Cardiac muscle cell (in vitro differentiated cells and primary cell): Measurements from ENCODE around the gene MBOAT1. TPM values are rescaled to one million over a fixed set of nuclear protein-coding genes. Genes with fewer than 3 reads are reported as not detected.

Experiments used
- DNase-seq, 2 donors: peaks; one replicate each; pipeline versions ENCODE4 v3.0.0 to v3.0.0-alpha.2; 2010 to 2017; ENCODE audit warnings: low read depth in 1 of 2, low spot score in 1 of 2
- H3K27ac ChIP-seq: fragments of 200-600 bp; sonication (generic); 2 replicates; pipeline ENCODE4 v1.5.1; 2016
- H3K27me3 ChIP-seq: fragments of 200-600 bp; sonication (generic); 2 replicates; pipeline ENCODE4 v1.6.0; 2016; ENCODE audit warnings: control low read depth
- H3K36me3 ChIP-seq: fragments of 200-600 bp; sonication (generic); 2 replicates; pipeline ENCODE4 v1.5.1; 2016; ENCODE audit warnings: control low read depth
- H3K4me1 ChIP-seq: fragments of 200-600 bp; sonication (generic); 2 replicates; pipeline ENCODE4 v1.8.1; 2017; ENCODE audit warnings: low read depth, mild to moderate bottlenecking, mixed run types
- H3K4me3 ChIP-seq: fragments of 200-600 bp; sonication (generic); 2 replicates; pipeline ENCODE4 v1.5.1; 2016; ENCODE audit warnings: mild to moderate bottlenecking
- H3K9me3 ChIP-seq: fragments of 200-600 bp; sonication (generic); 2 replicates; pipeline ENCODE4 v1.5.1; 2017; ENCODE audit warnings: low read depth, mild to moderate bottlenecking, control low read depth
- polyA plus RNA-seq: library from polyadenylated mRNA; unstranded; fragments of >200 nt; fragmentation: Nextera tagmentation; extraction: Ambion mirVana; gene quantifications from 2 replicates; pipeline ENCODE4 v1.2.1, GENCODE V29; 2016
- total RNA-seq: library from RNA; depleted of rRNA; stranded (reverse); fragments of >200 nt; gene quantifications from 2 replicates; pipeline ENCODE4 v1.2.3, GENCODE V29; 2016
- TF ChIP-seq, protein P1 (sequence below): IDR thresholded peaks from 2 replicates; pipeline ENCODE4 v1.5.1; 2012; ENCODE audit warnings: low read depth, mild to moderate bottlenecking, low read length

MBOAT1 gene
- total and polyA plus RNA-seq, 2 experiments from 2014 or later: 7.5 to 15.5 TPM

DNA sequence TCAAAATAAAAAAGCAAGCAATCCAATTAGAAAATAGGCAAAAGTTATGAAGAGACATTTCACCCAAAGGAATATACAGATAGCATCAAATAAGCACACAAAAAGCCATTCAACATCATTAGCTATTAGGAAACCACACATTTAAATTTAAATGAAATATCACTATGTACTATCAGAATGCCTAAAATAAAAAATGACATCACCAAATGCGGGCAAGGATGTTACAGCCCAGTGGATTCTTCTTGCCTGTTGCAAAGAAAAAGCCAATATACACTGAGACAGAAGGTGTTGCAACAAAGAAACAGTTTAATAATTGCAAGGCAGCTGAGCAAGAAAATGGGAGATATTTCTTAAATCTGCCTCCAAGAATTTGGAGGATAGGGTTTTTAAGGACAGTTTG lies 31.0 kb upstream of the MBOAT1 start:
- no peak overlapping the region for H3K4me3 ChIP-seq
- peaks cover 12% of the 10 kb centered on the region for H3K4me1 ChIP-seq
- DNase-seq: no peak
- TF ChIP-seq, protein P1, sequence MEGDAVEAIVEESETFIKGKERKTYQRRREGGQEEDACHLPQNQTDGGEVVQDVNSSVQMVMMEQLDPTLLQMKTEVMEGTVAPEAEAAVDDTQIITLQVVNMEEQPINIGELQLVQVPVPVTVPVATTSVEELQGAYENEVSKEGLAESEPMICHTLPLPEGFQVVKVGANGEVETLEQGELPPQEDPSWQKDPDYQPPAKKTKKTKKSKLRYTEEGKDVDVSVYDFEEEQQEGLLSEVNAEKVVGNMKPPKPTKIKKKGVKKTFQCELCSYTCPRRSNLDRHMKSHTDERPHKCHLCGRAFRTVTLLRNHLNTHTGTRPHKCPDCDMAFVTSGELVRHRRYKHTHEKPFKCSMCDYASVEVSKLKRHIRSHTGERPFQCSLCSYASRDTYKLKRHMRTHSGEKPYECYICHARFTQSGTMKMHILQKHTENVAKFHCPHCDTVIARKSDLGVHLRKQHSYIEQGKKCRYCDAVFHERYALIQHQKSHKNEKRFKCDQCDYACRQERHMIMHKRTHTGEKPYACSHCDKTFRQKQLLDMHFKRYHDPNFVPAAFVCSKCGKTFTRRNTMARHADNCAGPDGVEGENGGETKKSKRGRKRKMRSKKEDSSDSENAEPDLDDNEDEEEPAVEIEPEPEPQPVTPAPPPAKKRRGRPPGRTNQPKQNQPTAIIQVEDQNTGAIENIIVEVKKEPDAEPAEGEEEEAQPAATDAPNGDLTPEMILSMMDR: no peak
- no peak overlapping the region for H3K27ac ChIP-seq
- no peaks in the 10 kb centered on the region for H3K27me3 ChIP-seq
- no peaks in the 10 kb centered on the region for H3K9me3 ChIP-seq
- no peaks in the 10 kb centered on the region for H3K36me3 ChIP-seq

- H3K4me3 ChIP-seq: no peak overlapping the region
- peaks cover 13% of the 10 kb centered on the region for H3K4me1 ChIP-seq
- no peak overlapping the region for H3K27ac ChIP-seq
- no peaks in the 10 kb centered on the region for H3K36me3 ChIP-seq
- no peaks in the 10 kb centered on the region for H3K9me3 ChIP-seq
- H3K27me3 ChIP-seq: no peaks in the 10 kb centered on the region
- DNase-seq: no peak
- TF ChIP-seq, protein P1: no peak
Measured at GRCh38 chr6:20242397-20242796, 30.1 kb upstream of the MBOAT1 start.

DNA sequence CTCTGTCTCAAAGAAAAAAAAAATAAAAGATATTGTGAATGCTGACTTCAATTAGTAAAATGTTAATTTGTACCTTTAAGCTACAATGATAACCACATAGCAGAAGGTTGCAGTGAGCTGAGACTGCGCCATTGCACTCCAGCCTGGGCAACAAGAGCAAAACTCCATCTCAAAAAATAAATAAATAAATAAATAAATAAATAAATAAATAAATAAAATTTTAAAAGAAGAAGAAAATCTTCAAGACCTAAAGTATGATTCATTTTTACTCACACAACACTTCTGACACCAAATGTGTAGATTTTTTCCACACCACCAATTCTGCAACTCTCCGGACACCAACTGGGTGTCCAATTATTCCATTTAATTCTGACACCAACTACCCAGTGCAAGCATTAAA lies 28.8 kb upstream of the MBOAT1 start:
- no peak for DNase-seq
- H3K36me3 ChIP-seq: no peaks in the 10 kb centered on the region

DNA sequence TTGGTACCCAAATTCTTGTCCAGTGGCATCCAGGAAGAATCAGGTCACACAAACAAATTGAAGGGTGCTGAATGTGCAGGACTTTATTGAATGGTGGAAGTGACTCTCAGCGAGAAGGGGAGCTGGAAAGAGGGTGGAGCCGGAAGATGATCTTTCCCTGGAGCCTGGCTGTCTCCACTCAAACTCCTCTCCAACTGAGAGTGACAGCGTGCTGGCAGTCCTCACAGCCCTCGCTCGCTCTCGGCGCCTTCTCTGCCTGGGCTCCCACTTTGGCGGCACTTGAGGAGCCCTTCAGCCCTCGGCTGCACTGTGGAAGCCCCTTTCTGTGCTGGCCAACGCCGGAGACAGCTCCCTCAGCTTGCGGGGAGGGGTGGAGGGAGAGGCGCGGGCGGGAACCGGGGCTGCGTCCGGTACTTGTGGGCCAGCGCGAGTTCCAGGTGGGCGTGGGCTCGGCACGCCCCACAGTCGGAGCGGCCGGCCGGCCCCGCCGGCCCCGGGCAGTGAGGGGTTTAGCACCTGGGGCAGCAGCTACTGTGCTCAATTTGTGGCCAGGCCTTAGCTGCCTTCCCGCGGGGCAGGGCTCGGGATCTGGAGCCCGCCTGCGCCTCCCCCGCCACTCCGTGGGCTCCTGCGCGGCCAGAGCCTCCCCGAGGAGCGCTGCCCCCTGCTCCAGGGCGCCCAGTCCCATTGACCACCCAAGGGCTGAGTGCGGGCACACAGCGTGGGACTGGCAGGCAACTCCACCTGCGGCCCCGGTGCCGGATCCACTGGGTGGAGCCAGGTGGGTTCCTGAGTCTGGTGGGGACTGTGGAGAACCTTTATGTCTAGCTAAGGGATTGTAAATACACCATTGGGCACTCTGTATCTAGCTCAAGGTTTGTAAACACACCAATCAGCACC lies 26.7 kb upstream of the MBOAT1 start:
- Histone ChIP-seq H3K4me3 (no peak overlapping the region), H3K9me3 (no peaks in the 10 kb centered on the region), H3K27ac (peak overlapping the region; percentile 51), H3K36me3 (no peaks in the 10 kb centered on the region), H3K27me3 (no peaks in the 10 kb centered on the region), H3K4me1 (peaks cover 6% of the 10 kb centered on the region)
- peak in 1 of 2 donors; percentile 22 for DNase-seq
- TF ChIP-seq, protein P1: no peak

More for the DNA sequence above, 28.8 kb upstream of the MBOAT1 start:
- no peaks in the 10 kb centered on the region for H3K9me3 ChIP-seq
- TF ChIP-seq, protein P1: no peak
- H3K27me3 ChIP-seq: no peaks in the 10 kb centered on the region
- peaks cover 10% of the 10 kb centered on the region for H3K4me1 ChIP-seq
- no peak overlapping the region for H3K27ac ChIP-seq
- H3K4me3 ChIP-seq: no peak overlapping the region

DNA sequence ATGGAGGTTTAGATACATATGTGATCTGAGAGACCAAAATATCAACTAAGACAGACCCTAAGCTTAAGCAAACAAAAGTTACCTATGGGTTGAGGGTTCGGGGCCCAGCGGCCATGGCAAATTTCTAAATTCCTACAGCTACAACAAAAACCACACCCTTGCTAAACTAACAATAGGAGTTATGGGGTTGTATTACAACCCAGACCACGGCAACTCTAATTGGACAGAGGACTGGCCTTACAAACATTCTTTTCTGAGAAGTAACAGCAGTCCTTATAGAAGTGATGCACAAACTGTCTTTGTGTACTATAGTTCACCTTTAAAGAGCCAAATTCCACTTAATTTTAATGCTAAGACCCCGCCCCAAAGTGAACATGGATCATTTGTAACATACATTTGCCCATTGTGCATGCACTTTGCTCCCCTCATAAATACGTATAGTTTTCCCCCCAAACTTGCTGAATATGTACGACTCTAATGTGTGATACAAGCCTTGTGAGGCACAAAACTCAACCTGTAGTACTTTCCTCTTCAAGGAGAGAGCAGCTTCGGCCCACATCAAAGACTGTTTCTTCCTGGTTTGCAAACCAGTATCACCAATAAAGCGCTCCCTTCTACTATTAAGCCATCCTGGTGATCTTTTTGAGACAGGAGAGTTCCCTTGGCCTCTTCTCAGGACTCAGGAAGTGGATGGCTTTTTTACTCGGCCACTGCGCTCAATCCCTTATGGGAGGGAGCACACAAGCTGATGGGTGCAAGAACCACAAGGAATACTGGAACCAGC lies 25.6 kb upstream of the MBOAT1 start:
- Histone ChIP-seq H3K27ac (peak overlapping the region; percentile 51), H3K4me1 (peaks cover 6% of the 10 kb centered on the region), H3K4me3 (no peak overlapping the region), H3K27me3 (no peaks in the 10 kb centered on the region), H3K36me3 (no peaks in the 10 kb centered on the region), H3K9me3 (no peaks in the 10 kb centered on the region)
- TF ChIP-seq, protein P1: no peak
- DNase-seq: no peak
